Renal pelvis (tissue), 4 donors: ENCODE measurements around the gene DLG2. TPM values are rescaled to one million over a fixed set of nuclear protein-coding genes. Genes with fewer than 3 reads are reported as not detected.

Experiments
- DNase-seq: peaks from one replicate; pipeline ENCODE4 v3.0.0-alpha.2; 2013
- polyA plus RNA-seq, 3 donors: library from polyadenylated mRNA; unstranded; fragments of 120-200 nt; gene quantifications; one replicate each; pipeline ENCODE4 v1.2.1, GENCODE V29; 2013; ENCODE audit not compliant: insufficient read length in 3 of 3

Gene DLG2
- polyA plus RNA-seq, 3 donors = 10.1 to 16.6 (median 13.0) TPM

- DNase-seq = no peak
These were observed 1363.1 kb downstream of the DLG2 start for GRCh38 chr11:84264066-84264465.

GRCh38 chr11:84261707-84262106 lies 1365.4 kb downstream of the DLG2 start:
- DNase-seq = no peak

GRCh38 chr11:84260862-84261261 lies 1366.3 kb downstream of the DLG2 start:
- no peak for DNase-seq

- no peak for DNase-seq
These were observed 1370.5 kb downstream of the DLG2 start for GRCh38 chr11:84256618-84257017.

GRCh38 chr11:84255483-84255882 lies 1371.7 kb downstream of the DLG2 start:
- no peak for DNase-seq

- no peak for DNase-seq
These were observed 1376.1 kb downstream of the DLG2 start for GRCh38 chr11:84250834-84251613.

GRCh38 chr11:84249344-84250135 lies 1377.6 kb downstream of the DLG2 start:
- no peak for DNase-seq

GRCh38 chr11:84247926-84248325 lies 1379.2 kb downstream of the DLG2 start:
- DNase-seq = no peak

- DNase-seq = no peak
These were observed 1380.0 kb downstream of the DLG2 start for GRCh38 chr11:84247129-84247528.

- no peak for DNase-seq
These were observed 1383.4 kb downstream of the DLG2 start for GRCh38 chr11:84243629-84244263.

- no peak for DNase-seq
These were observed 1385.6 kb downstream of the DLG2 start for GRCh38 chr11:84241343-84242131.

- DNase-seq = no peak
These were observed 1386.3 kb downstream of the DLG2 start for GRCh38 chr11:84240847-84241246.

GRCh38 chr11:84236436-84236835 lies 1390.7 kb downstream of the DLG2 start:
- DNase-seq = no peak

- no peak for DNase-seq
These were observed 1392.5 kb downstream of the DLG2 start for GRCh38 chr11:84234462-84235202.

- DNase-seq = no peak
These were observed 1393.1 kb downstream of the DLG2 start for GRCh38 chr11:84234011-84234410.

GRCh38 chr11:84232511-84232910 lies 1394.6 kb downstream of the DLG2 start:
- no peak for DNase-seq

- no peak for DNase-seq
These were observed 1396.7 kb downstream of the DLG2 start for GRCh38 chr11:84230402-84230801.

- no peak for DNase-seq
These were observed 1399.0 kb downstream of the DLG2 start for GRCh38 chr11:84227970-84228665.

- no peak for DNase-seq
These were observed 1403.1 kb downstream of the DLG2 start for GRCh38 chr11:84224042-84224441.

GRCh38 chr11:84218318-84218717 lies 1408.8 kb downstream of the DLG2 start:
- DNase-seq = no peak

- no peak for DNase-seq
These were observed 1411.5 kb downstream of the DLG2 start for GRCh38 chr11:84215672-84216071.
